Activated T-helper 1 cell treated with anti-CD3 and anti-CD28 coated beads, Interleukin-12 subunit alpha, Interleukin-12 subunit beta, Interleukin-2, Interleukin-4 antibody, amounts not matched to agents 30 ng/mL and 10 ng/mL and 1 ng/mL, durations not matched to agents 14 hours and 24 hours and 36 hours (primary cell): ENCODE measurements around the gene REV3L. TPM values are rescaled to one million over a fixed set of nuclear protein-coding genes. Genes with fewer than 3 reads are reported as not detected.
"Not testable (repeated sequence)": the region's sequence is repeated elsewhere in the genome, so short reads cannot be mapped to it uniquely, and the experiment has no call there.

Experiments
- DNase-seq: peaks from one replicate; pipeline ENCODE4 v3.0.0; 2021; ENCODE audit warnings: low spot score
- H3K27ac Mint-ChIP-seq: one replicate; pipeline ENCODE4 v1.8.0; 2021; ENCODE audit warnings: mild to moderate bottlenecking, mixed read lengths
- H3K27me3 Mint-ChIP-seq: one replicate; pipeline ENCODE4 v1.8.0; 2022; ENCODE audit warnings: mild to moderate bottlenecking, moderate library complexity, mixed read lengths; ENCODE audit not compliant: insufficient read depth
- H3K36me3 Mint-ChIP-seq: one replicate; pipeline ENCODE4 v1.8.0; 2021; ENCODE audit warnings: low read depth, mixed read lengths
- H3K4me1 Mint-ChIP-seq: one replicate; pipeline ENCODE4 v1.8.0; 2021; ENCODE audit warnings: low read depth, mixed read lengths
- H3K4me3 Mint-ChIP-seq: one replicate; pipeline ENCODE4 v1.8.0; 2021; ENCODE audit warnings: mild to moderate bottlenecking, moderate library complexity, mixed read lengths
- H3K9me3 Mint-ChIP-seq: one replicate; pipeline ENCODE4 v1.8.0; 2021; ENCODE audit warnings: mixed read lengths
- intact Hi-C: fragments of 100-400 bp; cut with micrococcal nuclease; formaldehyde crosslinking; loops from one replicate; pipeline ENCODE4 v1.15.1; 2024
- total RNA-seq: library from RNA; stranded (reverse); gene quantifications from 2 replicates; pipeline ENCODE4 v1.2.3, GENCODE V29; 2022

The REV3L gene
- total RNA-seq, 1 donor from 2014 or later, result 18.3 TPM

GRCh38 chr6:111486475-111486874, 3.5 kb upstream of the REV3L start:
- Mint-ChIP-seq H3K4me3 (peak overlapping the region; percentile 50), H3K4me1 (peaks cover 58% of the 10 kb centered on the region), H3K27me3 (no peaks in the 10 kb centered on the region), H3K9me3 (peaks cover 5% of the 10 kb centered on the region), H3K27ac (peak overlapping the region; percentile 77), H3K36me3 (peaks cover 4% of the 10 kb centered on the region)
- intact Hi-C loops, result loop anchor here (2.0 kb wide), 1 partner anchor 36 kb away; no protein-coding TSS in a partner anchor
- DNase-seq, result no peak

GRCh38 chr6:111485342-111485741, 2.3 kb upstream of the REV3L start:
- H3K9me3 Mint-ChIP-seq, result peaks cover 5% of the 10 kb centered on the region
- intact Hi-C loops, result loop anchor here (2.0 kb wide), 2 partner anchors 81 to 353 kb away; no protein-coding TSS in a partner anchor
- H3K4me3 Mint-ChIP-seq, result peak overlapping the region; percentile 60
- DNase-seq, result no peak
- H3K27ac Mint-ChIP-seq, result peak overlapping the region; percentile 78
- H3K27me3 Mint-ChIP-seq, result no peaks in the 10 kb centered on the region
- peaks cover 62% of the 10 kb centered on the region for H3K4me1 Mint-ChIP-seq
- H3K36me3 Mint-ChIP-seq, result peaks cover 7% of the 10 kb centered on the region

GRCh38 chr6:111484633-111484930, 1.6 kb upstream of the REV3L start:
- H3K27me3 Mint-ChIP-seq, result no peaks in the 10 kb centered on the region
- H3K27ac Mint-ChIP-seq, result peak overlapping the region; percentile 98
- DNase-seq, result no peak
- peaks cover 55% of the 10 kb centered on the region for H3K4me1 Mint-ChIP-seq
- intact Hi-C loops, result loop anchor here (1.0 to 5.0 kb wide), 8 partner anchors 49 to 607 kb away; partner anchors contain the start of gene SLC16A10
- H3K4me3 Mint-ChIP-seq, result peak overlapping the region; percentile 89
- H3K36me3 Mint-ChIP-seq, result peaks cover 7% of the 10 kb centered on the region
- H3K9me3 Mint-ChIP-seq, result peaks cover 5% of the 10 kb centered on the region

- intact Hi-C loops, result loop anchor here (1.0 to 5.0 kb wide), 12 partner anchors 49 to 669 kb away; partner anchors contain the start of genes CDK19, FAM229B, SLC16A10 and TRAF3IP2
- Mint-ChIP-seq H3K36me3 (peaks cover 7% of the 10 kb centered on the region), H3K4me1 (peaks cover 56% of the 10 kb centered on the region), H3K9me3 (peaks cover 5% of the 10 kb centered on the region), H3K4me3 (peak overlapping the region; percentile 93), H3K27ac (peak overlapping the region; percentile 98), H3K27me3 (no peaks in the 10 kb centered on the region)
- peak; percentile 83 for DNase-seq
Measured at GRCh38 chr6:111483736-111484632, 966 bp upstream of the REV3L start.

GRCh38 chr6:111482188-111482958, 645 bp downstream of the REV3L start:
- H3K9me3 Mint-ChIP-seq, result peaks cover 5% of the 10 kb centered on the region
- H3K4me1 Mint-ChIP-seq, result peaks cover 53% of the 10 kb centered on the region
- peak overlapping the region; percentile 83 for H3K27ac Mint-ChIP-seq
- intact Hi-C loops, result loop anchor here (2.0 to 5.0 kb wide), 6 partner anchors 76 to 605 kb away; partner anchors contain the start of genes SLC16A10 and TRAF3IP2
- peak; percentile 43 for DNase-seq
- H3K4me3 Mint-ChIP-seq, result peak overlapping the region; percentile 93
- H3K36me3 Mint-ChIP-seq, result peaks cover 3% of the 10 kb centered on the region
- H3K27me3 Mint-ChIP-seq, result no peaks in the 10 kb centered on the region

GRCh38 chr6:111481836-111482187, 1.2 kb downstream of the REV3L start:
- intact Hi-C loops, result loop anchor here (2.0 to 5.0 kb wide), 6 partner anchors 75 to 605 kb away; partner anchors contain the start of genes SLC16A10 and TRAF3IP2

GRCh38 chr6:111480988-111481822, 1.8 kb downstream of the REV3L start:
- H3K36me3 Mint-ChIP-seq, result peaks cover 3% of the 10 kb centered on the region
- no peaks in the 10 kb centered on the region for H3K9me3 Mint-ChIP-seq
- peak overlapping the region; percentile 83 for H3K27ac Mint-ChIP-seq
- DNase-seq, result no peak
- peaks cover 46% of the 10 kb centered on the region for H3K4me1 Mint-ChIP-seq
- intact Hi-C loops, result loop anchor here (5.0 kb wide), 4 partner anchors 286 to 604 kb away; partner anchors contain the start of gene SLC16A10
- H3K4me3 Mint-ChIP-seq, result peak overlapping the region; percentile 93
- H3K27me3 Mint-ChIP-seq, result no peaks in the 10 kb centered on the region

More at GRCh38 chr6:111481836-111482187, 1.2 kb downstream of the REV3L start:
- Mint-ChIP-seq H3K4me3 (peak overlapping the region; percentile 93), H3K27me3 (no peaks in the 10 kb centered on the region), H3K4me1 (peaks cover 52% of the 10 kb centered on the region), H3K36me3 (peaks cover 3% of the 10 kb centered on the region), H3K9me3 (peaks cover 5% of the 10 kb centered on the region), H3K27ac (peak overlapping the region; percentile 83)
- DNase-seq, result no peak

GRCh38 chr6:111478749-111479148, 4.3 kb downstream of the REV3L start:
- no peaks in the 10 kb centered on the region for H3K27me3 Mint-ChIP-seq
- DNase-seq, result no peak
- H3K27ac Mint-ChIP-seq, result no peak overlapping the region
- H3K4me1 Mint-ChIP-seq, result peaks cover 37% of the 10 kb centered on the region
- H3K4me3 Mint-ChIP-seq, result no peak overlapping the region
- H3K36me3 Mint-ChIP-seq, result peaks cover 3% of the 10 kb centered on the region
- intact Hi-C loops, result loop anchor here (1.0 to 5.0 kb wide), 5 partner anchors 51 to 268 kb away; a partner anchor contains a TSS
- H3K9me3 Mint-ChIP-seq, result no peaks in the 10 kb centered on the region

GRCh38 chr6:111478064-111478476, 4.9 kb downstream of the REV3L start:
- no peak for DNase-seq
- Mint-ChIP-seq H3K27ac (no peak overlapping the region), H3K27me3 (no peaks in the 10 kb centered on the region), H3K36me3 (peaks cover 3% of the 10 kb centered on the region), H3K4me1 (peaks cover 39% of the 10 kb centered on the region), H3K4me3 (no peak overlapping the region), H3K9me3 (no peaks in the 10 kb centered on the region)
- intact Hi-C loops, result loop anchor here (1.0 to 5.0 kb wide), 5 partner anchors 51 to 268 kb away; a partner anchor contains a TSS

GRCh38 chr6:111477481-111477938, 5.5 kb downstream of the REV3L start:
- no peaks in the 10 kb centered on the region for H3K9me3 Mint-ChIP-seq
- DNase-seq, result no peak
- no peak overlapping the region for H3K4me3 Mint-ChIP-seq
- no peaks in the 10 kb centered on the region for H3K27me3 Mint-ChIP-seq
- intact Hi-C loops, result loop anchor here (5.0 kb wide), 1 partner anchor 50 kb away; no protein-coding TSS in a partner anchor
- peaks cover 3% of the 10 kb centered on the region for H3K36me3 Mint-ChIP-seq
- H3K4me1 Mint-ChIP-seq, result peaks cover 45% of the 10 kb centered on the region
- no peak overlapping the region for H3K27ac Mint-ChIP-seq

GRCh38 chr6:111476061-111476460, 7.0 kb downstream of the REV3L start:
- not testable (repeated sequence) for H3K9me3 Mint-ChIP-seq, H3K27ac Mint-ChIP-seq, DNase-seq, H3K4me3 Mint-ChIP-seq, H3K27me3 Mint-ChIP-seq, H3K36me3 Mint-ChIP-seq
- intact Hi-C loops, result loop anchor here (5.0 kb wide), 1 partner anchor 49 kb away; no protein-coding TSS in a partner anchor
- H3K4me1 Mint-ChIP-seq, result peaks cover 48% of the 10 kb centered on the region

GRCh38 chr6:111474771-111475170, 8.2 kb downstream of the REV3L start:
- intact Hi-C loops, result loop anchor here (5.0 kb wide), 1 partner anchor 47 kb away; no protein-coding TSS in a partner anchor
- no peaks in the 10 kb centered on the region for H3K27me3 Mint-ChIP-seq
- no peak overlapping the region for H3K27ac Mint-ChIP-seq
- no peak for DNase-seq
- H3K36me3 Mint-ChIP-seq, result peaks cover 2% of the 10 kb centered on the region
- no peaks in the 10 kb centered on the region for H3K9me3 Mint-ChIP-seq
- no peak overlapping the region for H3K4me3 Mint-ChIP-seq
- H3K4me1 Mint-ChIP-seq, result peaks cover 46% of the 10 kb centered on the region
